SU-DHL-6 (cell line): ENCODE results near the gene MALSU1.

Source experiments
- H2AFZ ChIP-seq: fragments of 200-600 bp; sonication (generic); 2 replicates; pipeline ENCODE4 v1.6.1; 2014; ENCODE audit warnings: low read depth, mild to moderate bottlenecking, moderate library complexity, mixed read lengths, antibody characterized with exemption, low read length; ENCODE audit not compliant: severe bottlenecking
- H3F3A ChIP-seq: fragments of 200-600 bp; shearing (Covaris generic); 2 replicates; pipeline ENCODE4 v1.6.0; 2016; ENCODE audit warnings: antibody characterized with exemption, mild to moderate bottlenecking; ENCODE audit not compliant: insufficient read depth
- H3K27ac ChIP-seq: fragments of 200-600 bp; sonication (generic); 2 replicates; pipeline ENCODE4 v1.5.1; 2016; ENCODE audit warnings: low read depth, mild to moderate bottlenecking, low read length, moderate library complexity, mixed read lengths
- H3K27me3 ChIP-seq: fragments of 200-600 bp; sonication (generic), shearing (Covaris generic); 2 replicates; pipeline ENCODE4 v1.6.0; 2014; ENCODE audit warnings: mild to moderate bottlenecking, low read length
- H3K36me3 ChIP-seq: fragments of 200-600 bp; sonication (generic); 2 replicates; pipeline ENCODE4 v1.6.1; 2014; ENCODE audit warnings: mild to moderate bottlenecking, low read length, mixed read lengths
- H3K4me2 ChIP-seq: fragments of 300-600, 200-600 bp; shearing (Covaris generic), sonication (generic); 2 replicates; pipeline ENCODE4 v1.6.0; 2014; ENCODE audit warnings: low read length, low read depth, mild to moderate bottlenecking; ENCODE audit not compliant: poor library complexity, severe bottlenecking
- H3K4me3 ChIP-seq: fragments of 200-600 bp; sonication (generic); 2 replicates; pipeline ENCODE4 v1.5.1; 2014; ENCODE audit warnings: antibody characterized with exemption, low read length, mild to moderate bottlenecking, mixed read lengths; ENCODE audit not compliant: insufficient read depth, poor library complexity, severe bottlenecking
- H3K79me2 ChIP-seq: fragments of 200-600 bp; sonication (generic); 2 replicates; pipeline ENCODE4 v1.6.1; 2014; ENCODE audit warnings: mild to moderate bottlenecking, low read length, moderate library complexity; ENCODE audit not compliant: insufficient read depth
- H3K9ac ChIP-seq: fragments of 200-600 bp; sonication (generic); 2 replicates; pipeline ENCODE4 v1.7.0; 2014; ENCODE audit warnings: mild to moderate bottlenecking, low read length
- H3K9me2 ChIP-seq: fragments of 200-600 bp; sonication (generic); replicated peaks from 2 replicates; pipeline ENCODE4 v1.6.1; 2014; ENCODE audit warnings: low read length; ENCODE audit not compliant: insufficient read depth
- H3K9me3 ChIP-seq: fragments of 200-600 bp; sonication (generic); 2 replicates; pipeline ENCODE4 v1.6.1; 2014; ENCODE audit warnings: low read length, mixed read lengths; ENCODE audit not compliant: insufficient read depth
- H4K20me1 ChIP-seq: fragments of 200-600 bp; sonication (generic); 2 replicates; pipeline ENCODE4 v1.6.1; 2014; ENCODE audit warnings: low read depth, mild to moderate bottlenecking, antibody characterized with exemption, low read length, moderate library complexity, mixed read lengths
- CTCF ChIP-seq: fragments of 200-600 bp; sonication (generic); IDR thresholded peaks from one replicate; pipeline ENCODE4 v1.5.1; 2017; ENCODE audit warnings: antibody characterized with exemption, mild to moderate bottlenecking, low read length, moderate library complexity; ENCODE audit not compliant: insufficient read depth, poor library complexity, severe bottlenecking
- EZH2phosphoT487 ChIP-seq: fragments of 200-600 bp; sonication (generic), shearing (Covaris generic); conservative IDR thresholded peaks from 2 replicates; pipeline ENCODE4 v1.6.1; 2018; ENCODE audit warnings: mild to moderate bottlenecking, antibody characterized with exemption, low read length, moderate library complexity, mixed read lengths

Gene MALSU1

GRCh38 chr7:23332193-23332592 lies 33.1 kb downstream of the MALSU1 start:
- Histone ChIP-seq H3K4me2 (no peak overlapping the region), H4K20me1 (no peaks in the 10 kb centered on the region), H3K9me3 (no peaks in the 10 kb centered on the region), H2AFZ (no peak overlapping the region), H3K79me2 (peaks cover 13% of the 10 kb centered on the region; the same call in 1 of the 2 replicates), H3K4me3 (no peak overlapping the region), H3K9ac (no peak overlapping the region), H3K27me3 (no peaks in the 10 kb centered on the region), H3F3A (peaks cover 18% of the 10 kb centered on the region), H3K36me3 (peaks cover 71% of the 10 kb centered on the region), H3K27ac (no peak overlapping the region), H3K9me2 (no peaks in the 10 kb centered on the region)
- no peak for TF ChIP-seq EZH2phosphoT487
- TF ChIP-seq CTCF, result no peak

GRCh38 chr7:23332910-23333612 lies 33.9 kb downstream of the MALSU1 start:
- no peak for TF ChIP-seq CTCF
- TF ChIP-seq EZH2phosphoT487, result no peak
- no peak overlapping the region for H3K4me2 ChIP-seq
- H2AFZ ChIP-seq, result no peak overlapping the region
- H3K27me3 ChIP-seq, result no peaks in the 10 kb centered on the region
- H3K79me2 ChIP-seq, result peaks cover 9% of the 10 kb centered on the region; the same call in 1 of the 2 replicates
- H3K9me2 ChIP-seq, result no peaks in the 10 kb centered on the region
- H3K9me3 ChIP-seq, result no peaks in the 10 kb centered on the region
- peaks cover 20% of the 10 kb centered on the region for H3F3A ChIP-seq
- H3K27ac ChIP-seq, result no peak overlapping the region
- H4K20me1 ChIP-seq, result no peaks in the 10 kb centered on the region
- H3K4me3 ChIP-seq, result no peak overlapping the region
- peaks cover 72% of the 10 kb centered on the region for H3K36me3 ChIP-seq
- no peak overlapping the region for H3K9ac ChIP-seq

- H3K9me3 ChIP-seq, result no peaks in the 10 kb centered on the region
- TF ChIP-seq CTCF (no peak), EZH2phosphoT487 (no peak)
- no peak overlapping the region for H3K4me2 ChIP-seq
- H3K27ac ChIP-seq, result no peak overlapping the region
- peaks cover 8% of the 10 kb centered on the region; the same call in 1 of the 2 replicates for H3K79me2 ChIP-seq
- H3K9me2 ChIP-seq, result no peaks in the 10 kb centered on the region
- peaks cover 72% of the 10 kb centered on the region for H3K36me3 ChIP-seq
- H4K20me1 ChIP-seq, result no peaks in the 10 kb centered on the region
- no peak overlapping the region for H3K4me3 ChIP-seq
- H3K9ac ChIP-seq, result no peak overlapping the region
- H3K27me3 ChIP-seq, result no peaks in the 10 kb centered on the region
- H3F3A ChIP-seq, result peaks cover 20% of the 10 kb centered on the region
- no peak overlapping the region for H2AFZ ChIP-seq
These were observed 34.6 kb downstream of the MALSU1 start for GRCh38 chr7:23333671-23334246.
